GM18909 (cell line): Measurements from ENCODE around the gene SLC22A17.

Source experiments
- ATAC-seq: cut with Tn5 transposase; IDR thresholded peaks from one replicate; pipeline ENCODE4 v1.9.1; 2021; ENCODE audit warnings: mild to moderate bottlenecking; ENCODE audit not compliant: unreplicated experiment, poor library complexity

SLC22A17 gene

DNA sequence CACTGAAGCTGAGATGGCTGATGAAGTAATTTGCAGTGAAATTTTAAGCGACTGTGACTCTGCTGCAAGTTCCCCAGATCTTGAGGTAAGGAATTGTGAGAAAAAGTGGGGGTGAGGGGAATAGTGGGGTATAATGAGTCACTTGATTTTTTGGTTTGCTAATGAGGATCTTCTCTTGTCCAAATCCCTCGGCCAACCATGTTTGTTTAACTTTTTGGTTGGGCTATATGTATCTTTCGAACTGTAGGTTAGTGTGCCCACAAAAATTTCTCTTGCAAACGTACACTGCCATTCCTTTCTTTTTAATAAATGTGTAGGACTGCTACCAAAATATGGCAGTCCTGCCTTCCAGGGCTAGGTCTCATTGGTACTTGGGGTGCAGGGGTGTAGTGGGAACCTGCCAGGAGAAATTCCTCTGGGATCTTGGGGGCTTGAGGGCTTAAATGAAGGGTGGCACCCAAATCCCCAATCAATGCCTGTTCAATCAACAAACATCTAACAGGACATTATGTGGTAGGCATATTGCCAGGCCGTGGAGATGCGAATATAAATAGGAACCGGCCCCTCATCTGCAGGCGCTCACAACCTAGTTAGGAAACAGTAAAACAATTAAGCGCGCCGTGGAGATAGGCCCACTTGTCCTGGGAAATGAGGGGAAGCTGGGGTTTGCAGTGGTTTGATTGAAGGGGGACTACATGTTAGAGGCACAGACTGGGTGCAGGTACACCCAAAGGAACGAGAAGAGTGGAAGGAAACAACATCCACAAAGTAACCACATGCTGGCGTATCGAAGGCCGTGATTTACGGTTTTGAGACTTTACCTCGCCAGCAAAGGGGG lies 32.7 kb downstream of the SLC22A17 start:
- no peak for ATAC-seq

GRCh38 chr14:23316300-23316699 lies 36.4 kb downstream of the SLC22A17 start:
- no peak for ATAC-seq

- no peak for ATAC-seq
Observed at GRCh38 chr14:23310546-23310945, 42.1 kb downstream of the SLC22A17 start.

DNA sequence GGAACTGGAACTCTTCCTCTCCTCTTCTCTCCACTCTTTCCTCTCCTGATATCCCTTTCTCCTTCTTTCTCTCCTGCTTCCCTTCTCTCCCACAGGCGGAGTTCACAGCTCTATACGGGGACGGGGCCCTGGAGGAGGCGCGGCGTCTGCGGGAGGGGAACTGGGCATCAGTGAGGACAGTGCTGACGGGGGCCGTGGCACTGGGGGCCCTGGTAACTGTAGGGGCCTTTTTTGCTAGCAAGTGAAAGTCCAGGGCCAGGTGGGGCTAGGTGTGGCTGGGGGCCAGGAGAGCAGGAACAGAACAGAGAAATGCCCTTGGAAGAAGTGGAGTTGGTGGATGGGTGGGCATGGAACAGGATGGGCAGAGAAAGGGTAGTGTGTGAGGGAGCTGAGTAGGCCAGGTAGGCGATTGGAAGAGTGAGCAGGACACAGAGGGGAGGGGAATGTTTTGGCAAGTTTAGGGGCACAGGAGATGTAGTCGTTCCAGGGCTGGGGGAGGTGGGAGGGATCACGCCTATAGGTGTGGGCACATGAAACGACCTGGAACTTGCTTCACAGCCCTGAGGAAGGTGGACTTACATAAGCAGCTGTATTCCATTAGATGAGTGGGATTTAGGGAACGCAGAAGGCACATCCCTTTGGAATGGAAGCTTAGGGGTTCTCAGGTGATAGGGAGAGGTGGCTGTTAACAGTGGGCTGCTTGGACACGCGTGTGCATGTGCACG lies 43.8 kb downstream of the SLC22A17 start:
- ATAC-seq: no peak

GRCh38 chr14:23307687-23308644 lies 44.7 kb downstream of the SLC22A17 start:
- ATAC-seq: no peak

DNA sequence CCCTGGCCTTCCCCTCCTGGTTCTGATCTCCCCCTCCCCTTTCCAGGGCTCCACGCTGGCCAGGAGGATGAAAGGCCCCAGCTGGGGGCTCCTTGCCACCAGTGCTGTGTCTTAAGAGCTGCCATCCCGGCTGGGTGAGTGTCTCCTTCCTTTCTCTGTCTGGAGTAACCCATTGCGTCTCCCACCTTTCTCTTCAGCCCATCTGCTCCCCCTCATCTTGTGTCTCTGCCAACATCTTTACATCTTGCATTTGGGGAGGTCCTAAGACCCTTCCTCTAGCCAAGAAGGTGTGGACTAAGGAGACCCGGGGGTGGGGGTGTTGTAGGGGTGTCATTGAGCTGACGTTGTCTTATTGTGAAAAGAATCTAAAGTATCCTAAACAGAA lies 45.5 kb downstream of the SLC22A17 start:
- no peak for ATAC-seq

GRCh38 chr14:23306412-23307145 lies 46.1 kb downstream of the SLC22A17 start, which contains the start of gene BCL2L2:
TSS of gene BCL2L2 (plus strand) at chr14:23306833. CDS start at chr14:23307768, 935 bp downstream.
- no peak for ATAC-seq

DNA sequence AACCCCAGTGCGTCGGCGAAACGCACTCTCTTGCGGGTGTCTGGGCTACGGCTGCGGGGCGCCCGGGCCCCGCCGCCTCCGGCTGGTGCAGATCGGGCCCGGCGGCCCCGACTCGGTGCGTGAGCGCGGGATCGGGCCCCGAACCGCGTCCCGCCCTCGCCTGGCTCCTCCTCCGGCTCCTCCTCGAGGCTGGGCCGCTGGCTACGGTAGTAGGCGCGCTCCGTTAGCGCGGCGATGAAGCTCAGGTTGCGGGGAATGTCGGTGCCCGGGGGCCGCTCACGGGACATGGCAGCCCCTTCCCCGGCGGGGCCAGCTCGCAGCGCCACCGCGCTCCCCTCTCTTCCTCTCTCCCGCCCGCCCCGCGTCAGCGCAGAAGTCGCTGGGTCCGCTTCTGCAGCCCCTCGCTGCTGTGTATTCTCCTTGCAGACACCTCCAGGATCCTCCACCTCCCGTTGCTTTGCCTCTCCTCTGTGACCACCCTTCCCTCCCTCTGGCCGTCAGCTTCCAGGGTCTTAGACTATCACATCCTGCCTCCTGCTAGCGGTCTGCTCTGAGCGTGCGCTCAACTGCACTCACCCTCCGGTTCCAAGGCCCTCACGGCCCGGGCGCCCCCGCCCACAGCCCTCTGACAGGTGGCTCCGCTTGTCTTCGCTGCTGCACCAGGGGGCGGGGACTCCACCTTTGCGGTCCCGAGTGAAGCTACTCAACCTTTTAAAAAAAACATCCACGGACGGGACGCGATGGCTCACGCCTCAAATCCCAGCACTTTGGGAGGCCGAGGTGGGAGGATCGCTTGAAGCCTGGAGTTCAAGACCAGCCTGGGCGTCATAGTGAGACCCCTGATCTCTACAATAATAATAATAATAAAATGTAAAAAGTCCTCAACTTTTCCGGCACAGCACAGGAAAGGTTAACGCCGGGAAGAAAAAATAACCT lies 50.1 kb downstream of the SLC22A17 start, which contains the start of gene PPP1R3E:
TSS of gene PPP1R3E (minus strand) at position 570 of the 936 bp plus-strand sequence. CDS start at position 287, 283 bp downstream.
- ATAC-seq: peak; percentile 39

- ATAC-seq: peak; percentile 21
Observed at GRCh38 chr14:23301969-23302289, 50.8 kb downstream of the SLC22A17 start.

- peak; percentile 82 for ATAC-seq
Observed at GRCh38 chr14:23301288-23301968, 51.3 kb downstream of the SLC22A17 start.

DNA sequence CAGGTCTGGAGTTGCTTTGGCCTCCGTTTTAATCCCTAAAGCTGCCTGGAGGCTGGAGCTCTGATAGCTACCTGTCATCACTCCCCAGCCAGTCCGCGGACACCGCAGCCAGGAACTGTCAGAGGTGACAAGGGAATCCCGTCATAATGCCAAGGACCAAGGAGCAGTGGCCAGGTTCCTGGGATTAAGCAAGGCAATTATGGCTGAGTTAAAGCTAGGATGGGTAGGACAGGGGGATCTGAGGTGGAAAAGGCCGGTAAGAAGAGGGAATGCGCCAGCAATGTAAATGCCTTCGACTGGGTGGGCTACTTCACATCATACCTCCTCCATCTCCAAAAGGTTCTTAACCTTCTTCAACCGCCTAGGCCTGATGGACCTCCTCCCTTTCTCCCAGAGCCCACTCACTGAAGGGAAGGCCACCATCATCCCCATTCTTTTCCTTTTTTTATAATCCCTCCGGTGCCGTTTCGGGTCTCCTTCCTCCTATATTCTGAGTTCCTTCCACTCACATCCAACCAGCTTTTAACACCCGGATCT lies 51.9 kb downstream of the SLC22A17 start:
- no peak for ATAC-seq

DNA sequence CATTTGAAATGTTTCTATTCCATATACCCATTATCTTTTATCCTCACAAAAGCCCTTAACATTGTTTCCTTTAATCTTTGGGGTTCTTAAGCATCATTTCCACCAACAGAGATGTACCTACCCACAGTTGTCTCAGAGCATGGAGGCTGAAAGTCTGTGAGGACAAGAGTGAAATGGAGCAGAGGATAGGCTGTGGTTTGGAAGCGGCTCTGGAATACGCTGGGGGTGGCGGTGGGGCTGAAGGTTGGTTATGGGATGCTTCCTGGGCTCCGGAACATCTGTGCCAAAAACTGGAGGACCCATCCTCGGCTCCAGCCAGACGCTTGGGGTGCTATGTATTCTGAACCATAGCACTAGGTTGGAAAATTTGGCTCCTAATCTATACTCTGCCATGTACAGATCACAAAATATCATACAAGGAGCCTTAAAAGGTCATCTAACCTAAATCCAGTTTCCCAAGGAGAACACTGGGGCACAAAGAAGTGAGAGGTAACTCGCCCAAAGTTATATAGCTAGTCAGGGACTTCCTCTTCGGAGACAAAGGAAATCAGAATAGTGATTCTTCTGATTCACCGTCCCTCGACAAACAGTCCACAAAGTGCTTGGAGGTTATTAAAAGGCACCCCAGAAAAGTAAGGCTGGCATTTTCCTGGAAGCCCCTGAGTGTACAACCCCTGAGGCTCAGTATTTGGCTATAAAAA lies 52.6 kb downstream of the SLC22A17 start:
- ATAC-seq: no peak

DNA sequence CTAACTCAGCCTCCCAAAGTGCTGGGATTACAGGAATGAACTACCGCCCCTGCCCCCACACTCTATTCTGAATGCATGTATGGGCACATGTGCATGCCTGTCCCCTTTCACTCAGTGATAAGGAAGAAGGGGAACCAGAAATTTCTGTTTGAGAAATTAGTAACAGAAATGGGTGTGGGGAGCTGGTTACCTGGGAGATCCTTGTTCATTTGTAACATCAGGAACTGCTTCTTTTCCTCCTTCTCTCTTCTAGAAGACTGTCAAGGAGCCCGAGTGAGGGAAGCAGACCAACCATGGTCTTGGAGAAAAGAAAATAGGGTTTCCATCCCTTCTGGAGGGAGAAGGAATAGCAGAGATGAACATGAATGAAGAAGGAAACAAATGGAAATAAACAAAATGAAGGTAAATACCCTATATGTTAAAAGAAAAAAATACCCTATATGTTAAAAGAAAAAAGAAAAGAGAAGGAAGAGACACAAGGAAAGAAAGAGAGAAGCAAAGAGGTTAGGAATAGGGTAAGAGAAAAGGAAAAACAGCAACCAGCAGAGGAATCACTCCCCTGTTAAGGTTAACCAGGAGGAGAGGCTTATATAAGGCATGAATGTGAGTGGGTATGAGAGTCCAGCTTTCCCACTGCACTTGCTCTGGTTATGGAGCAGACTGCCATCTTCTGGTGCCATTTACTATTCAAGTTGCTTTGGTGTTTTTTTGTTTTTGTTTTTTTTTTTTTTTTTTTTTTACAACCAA lies 53.3 kb downstream of the SLC22A17 start:
- ATAC-seq: no peak

DNA sequence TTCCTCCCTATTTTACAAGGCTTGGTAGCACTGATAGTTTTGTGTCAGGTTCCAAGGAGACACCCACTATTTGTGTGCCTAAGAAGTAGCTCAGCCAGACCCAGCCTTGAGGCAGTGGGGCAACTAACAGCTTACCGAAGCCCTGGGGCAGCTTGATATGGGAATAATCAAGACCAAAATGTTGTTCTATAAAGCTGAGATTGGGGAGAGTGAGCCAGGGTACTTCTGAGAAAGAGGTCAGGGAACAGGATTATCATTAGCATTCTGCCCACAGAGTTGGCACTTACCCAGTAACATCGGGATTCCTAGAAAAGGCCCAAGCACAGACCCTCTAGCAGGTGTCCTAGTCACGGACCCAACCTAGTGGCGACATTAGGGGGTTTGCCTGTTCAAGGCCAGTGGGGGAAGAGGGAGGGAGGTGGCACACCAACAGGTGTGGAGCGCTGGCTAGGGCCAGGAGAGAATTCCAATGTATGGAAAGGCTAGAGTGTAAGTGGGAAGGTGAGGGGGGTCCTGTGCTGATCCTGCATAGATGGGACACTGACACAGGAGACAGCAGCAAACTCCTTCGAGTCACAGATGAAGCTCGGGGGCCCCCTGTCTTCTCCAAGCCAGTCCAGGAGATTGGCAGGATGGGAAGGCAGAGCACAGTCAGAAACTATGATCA lies 54.9 kb downstream of the SLC22A17 start:
- no peak for ATAC-seq

- ATAC-seq: no peak
Observed at GRCh38 chr14:23297096-23297495, 55.6 kb downstream of the SLC22A17 start.
